ENCODE results near the gene IQGAP1. TPM values are rescaled to one million over a fixed set of nuclear protein-coding genes. Genes with fewer than 3 reads are reported as not detected.
"Not testable (repeated sequence)": the region's sequence is repeated elsewhere in the genome, so short reads cannot be mapped to it uniquely, and the experiment has no call there.

The IQGAP1 gene
- total and polyA plus RNA-seq, 2 donors from 2014 or later: 70.0 to 218 TPM

GRCh38 chr15:90343302-90343790, 44.7 kb upstream of the IQGAP1 start:
- Histone ChIP-seq H3K27me3 (ENCODE audit: control insufficient read depth, insufficient read depth, low read length) (no peaks in the 10 kb centered on the region), H3K4me1 (ENCODE audit: control insufficient read depth in 2 of 3, insufficient read depth in 2 of 3, low read depth in 1 of 3, low read length in 3 of 3) (no peaks in the 10 kb centered on the region), H3K9ac (ENCODE audit: low read length in 3 of 3) (no peak overlapping the region), H3K36me3 (ENCODE audit: control insufficient read depth in 2 of 3, insufficient read depth in 3 of 3, low read length in 3 of 3) (no peaks in the 10 kb centered on the region), H3K4me3 (ENCODE audit: low read length in 3 of 3) (no peak overlapping the region), H3K27ac (ENCODE audit: low read depth in 2 of 2, low read length in 2 of 2) (no peak overlapping the region), H3K9me3 (ENCODE audit: control insufficient read depth in 2 of 3, insufficient read depth in 1 of 3, low read length in 3 of 3) (no peaks in the 10 kb centered on the region)
- no peak for TF ChIP-seq CTCF (IDR thresholded peaks at IDR 0.05; ENCODE audit: borderline replicate concordance, extremely low read depth, insufficient read depth)
- FAIRE-seq: no peak
- no peak for DNase-seq
- intact Hi-C loops (cut with DNase I): no loop called here

- H3K9ac ChIP-seq (ENCODE audit: low read length in 3 of 3): no peak overlapping the region
- TF ChIP-seq CTCF (IDR thresholded peaks at IDR 0.05; ENCODE audit: borderline replicate concordance, extremely low read depth, insufficient read depth): no peak
- H3K27ac ChIP-seq (ENCODE audit: low read depth in 2 of 2, low read length in 2 of 2): no peak overlapping the region
- DNase-seq: no peak
- H3K27me3 ChIP-seq (ENCODE audit: control insufficient read depth, insufficient read depth, low read length): no peaks in the 10 kb centered on the region
- H3K36me3 ChIP-seq (ENCODE audit: control insufficient read depth in 2 of 3, insufficient read depth in 3 of 3, low read length in 3 of 3): no peaks in the 10 kb centered on the region
- no peaks in the 10 kb centered on the region for H3K9me3 ChIP-seq (ENCODE audit: control insufficient read depth in 2 of 3, insufficient read depth in 1 of 3, low read length in 3 of 3)
- H3K4me3 ChIP-seq (ENCODE audit: low read length in 3 of 3): no peak overlapping the region
- intact Hi-C loops (cut with DNase I): no loop called here
- no peak for FAIRE-seq
- no peaks in the 10 kb centered on the region for H3K4me1 ChIP-seq (ENCODE audit: control insufficient read depth in 2 of 3, insufficient read depth in 2 of 3, low read depth in 1 of 3, low read length in 3 of 3)
Observed at GRCh38 chr15:90344662-90345061, 43.4 kb upstream of the IQGAP1 start.

GRCh38 chr15:90345857-90346256, 42.2 kb upstream of the IQGAP1 start:
- H3K9me3 ChIP-seq (ENCODE audit: control insufficient read depth in 2 of 3, insufficient read depth in 1 of 3, low read length in 3 of 3): no peaks in the 10 kb centered on the region
- no peaks in the 10 kb centered on the region for H3K27me3 ChIP-seq (ENCODE audit: control insufficient read depth, insufficient read depth, low read length)
- FAIRE-seq (no peak), DNase-seq (no peak)
- intact Hi-C loops (cut with DNase I): no loop called here
- no peak overlapping the region for H3K9ac ChIP-seq (ENCODE audit: low read length in 3 of 3)
- H3K4me3 ChIP-seq (ENCODE audit: low read length in 3 of 3): no peak overlapping the region
- no peak for TF ChIP-seq CTCF (IDR thresholded peaks at IDR 0.05; ENCODE audit: borderline replicate concordance, extremely low read depth, insufficient read depth)
- H3K4me1 ChIP-seq (ENCODE audit: control insufficient read depth in 2 of 3, insufficient read depth in 2 of 3, low read depth in 1 of 3, low read length in 3 of 3): no peaks in the 10 kb centered on the region
- H3K36me3 ChIP-seq (ENCODE audit: control insufficient read depth in 2 of 3, insufficient read depth in 3 of 3, low read length in 3 of 3): no peaks in the 10 kb centered on the region
- H3K27ac ChIP-seq (ENCODE audit: low read depth in 2 of 2, low read length in 2 of 2): no peak overlapping the region

- FAIRE-seq; H3K9ac ChIP-seq (ENCODE audit: low read length in 3 of 3); H3K4me1 ChIP-seq (ENCODE audit: control insufficient read depth in 2 of 3, insufficient read depth in 2 of 3, low read depth in 1 of 3, low read length in 3 of 3); H3K27me3 ChIP-seq (ENCODE audit: control insufficient read depth, insufficient read depth, low read length); intact Hi-C loops (cut with DNase I); H3K36me3 ChIP-seq (ENCODE audit: control insufficient read depth in 2 of 3, insufficient read depth in 3 of 3, low read length in 3 of 3); H3K9me3 ChIP-seq (ENCODE audit: control insufficient read depth in 2 of 3, insufficient read depth in 1 of 3, low read length in 3 of 3); H3K27ac ChIP-seq (ENCODE audit: low read depth in 2 of 2, low read length in 2 of 2); H3K4me3 ChIP-seq (ENCODE audit: low read length in 3 of 3): not testable (repeated sequence)
- DNase-seq: peak in 1 of 5 donors; percentile 19
Observed at GRCh38 chr15:90347431-90348065, 40.5 kb upstream of the IQGAP1 start.
